Activated CD4-positive, alpha-beta T cell treated with anti-CD3 and anti-CD28 coated beads for 1 hour (primary cell): ENCODE measurements around the gene AQP6.

Experiments
- DNase-seq: peaks from one replicate; pipeline ENCODE4 v3.0.0-alpha.2; 2020

Gene AQP6, protein sequence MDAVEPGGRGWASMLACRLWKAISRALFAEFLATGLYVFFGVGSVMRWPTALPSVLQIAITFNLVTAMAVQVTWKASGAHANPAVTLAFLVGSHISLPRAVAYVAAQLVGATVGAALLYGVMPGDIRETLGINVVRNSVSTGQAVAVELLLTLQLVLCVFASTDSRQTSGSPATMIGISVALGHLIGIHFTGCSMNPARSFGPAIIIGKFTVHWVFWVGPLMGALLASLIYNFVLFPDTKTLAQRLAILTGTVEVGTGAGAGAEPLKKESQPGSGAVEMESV

DNA sequence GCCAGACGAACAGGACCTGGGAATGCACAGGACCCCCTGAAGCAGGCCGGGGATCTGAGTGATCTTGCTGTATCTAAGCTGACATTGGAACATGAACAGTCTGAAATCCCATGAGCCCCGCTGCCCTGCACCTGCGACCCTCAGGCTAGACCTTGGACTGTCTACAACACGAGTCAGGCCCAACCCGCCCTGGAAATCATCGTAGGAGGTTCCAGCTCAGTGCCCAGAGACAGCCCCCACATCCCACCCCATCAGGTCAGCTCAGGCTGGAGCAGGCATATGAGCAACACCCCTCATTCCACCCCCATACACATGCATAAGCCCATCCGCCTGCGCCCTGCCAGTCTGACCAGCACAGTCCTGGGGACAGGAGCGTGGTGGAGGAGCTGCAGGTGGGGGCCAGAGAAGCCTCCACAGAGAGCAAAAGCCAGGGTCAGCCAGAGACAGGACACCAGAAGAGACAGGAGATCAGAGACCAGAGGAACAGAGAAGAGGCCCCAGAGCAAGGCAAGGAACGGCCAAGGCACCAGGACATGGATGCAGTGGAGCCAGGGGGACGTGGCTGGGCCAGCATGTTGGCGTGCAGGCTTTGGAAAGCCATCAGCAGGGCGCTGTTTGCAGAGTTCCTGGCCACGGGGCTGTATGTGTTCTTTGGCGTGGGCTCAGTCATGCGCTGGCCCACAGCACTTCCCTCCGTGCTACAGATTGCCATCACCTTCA, at the start of gene AQP6:
AQP6 (plus strand) TSS at position 307 of the 720 bp plus-strand sequence; CDS start at position 534, 227 bp downstream.
- DNase-seq = no peak

DNA sequence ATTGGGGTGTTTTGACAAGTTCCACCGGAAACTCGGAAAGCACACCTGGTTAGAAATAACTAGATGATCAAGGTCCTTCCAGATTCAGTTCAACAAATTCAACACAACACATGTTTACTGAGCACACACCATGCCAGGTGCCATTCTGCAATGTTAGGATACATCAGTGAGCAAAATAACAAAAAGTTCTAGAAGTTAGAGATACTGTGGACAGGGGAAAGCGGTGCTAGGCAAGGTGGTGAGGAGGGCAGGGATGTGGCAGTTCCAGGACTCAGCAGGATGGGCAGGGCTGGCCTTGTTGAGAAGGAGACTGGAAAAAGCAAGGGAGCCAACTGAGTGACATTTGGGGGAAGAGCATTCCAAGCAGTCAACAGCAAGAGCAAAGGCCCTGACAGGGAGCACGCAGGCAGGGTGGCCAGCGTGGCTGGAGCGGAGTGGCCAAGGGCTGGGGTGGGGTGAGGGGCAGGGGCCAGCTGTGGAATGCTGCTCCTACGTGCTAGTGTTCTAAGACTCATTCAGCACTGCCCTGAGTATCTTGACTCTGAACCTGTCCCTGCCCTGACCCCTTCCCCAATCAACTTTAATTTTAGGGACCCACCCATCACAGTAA, 49.6 kb upstream of the AQP6 start:
- DNase-seq = no peak

DNA sequence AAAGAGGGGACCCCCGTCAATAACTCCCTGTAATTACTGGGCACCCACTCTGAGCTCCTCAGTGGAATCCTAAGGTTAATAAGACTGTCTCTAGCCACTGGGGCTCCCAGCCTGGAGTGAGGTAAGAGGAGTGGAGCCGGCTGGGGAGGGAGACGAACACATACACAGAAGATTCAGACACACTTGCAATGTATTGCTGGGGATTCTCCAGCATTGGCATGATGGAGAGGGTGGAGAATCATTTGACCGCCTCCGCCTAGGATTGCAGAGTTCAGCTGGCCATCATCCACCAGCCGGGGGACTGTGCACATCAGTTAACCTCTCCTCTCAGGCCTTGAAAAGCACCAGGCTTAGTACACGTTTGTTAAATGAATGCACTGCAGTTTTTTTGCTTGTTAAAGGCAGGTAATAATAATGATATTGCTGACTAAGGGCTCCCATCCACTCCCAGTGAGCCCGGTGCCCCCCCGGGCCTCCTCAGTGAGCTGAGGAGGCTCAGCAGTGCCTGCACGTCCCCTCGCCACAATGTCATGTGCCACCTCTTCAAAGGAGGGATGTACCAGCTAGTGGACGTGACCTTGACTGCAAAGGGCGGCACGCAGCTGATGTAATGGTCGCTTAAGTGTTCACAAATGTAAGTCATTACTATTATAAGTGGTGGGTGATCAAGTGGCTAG, 48.7 kb upstream of the AQP6 start:
- no peak for DNase-seq

DNA sequence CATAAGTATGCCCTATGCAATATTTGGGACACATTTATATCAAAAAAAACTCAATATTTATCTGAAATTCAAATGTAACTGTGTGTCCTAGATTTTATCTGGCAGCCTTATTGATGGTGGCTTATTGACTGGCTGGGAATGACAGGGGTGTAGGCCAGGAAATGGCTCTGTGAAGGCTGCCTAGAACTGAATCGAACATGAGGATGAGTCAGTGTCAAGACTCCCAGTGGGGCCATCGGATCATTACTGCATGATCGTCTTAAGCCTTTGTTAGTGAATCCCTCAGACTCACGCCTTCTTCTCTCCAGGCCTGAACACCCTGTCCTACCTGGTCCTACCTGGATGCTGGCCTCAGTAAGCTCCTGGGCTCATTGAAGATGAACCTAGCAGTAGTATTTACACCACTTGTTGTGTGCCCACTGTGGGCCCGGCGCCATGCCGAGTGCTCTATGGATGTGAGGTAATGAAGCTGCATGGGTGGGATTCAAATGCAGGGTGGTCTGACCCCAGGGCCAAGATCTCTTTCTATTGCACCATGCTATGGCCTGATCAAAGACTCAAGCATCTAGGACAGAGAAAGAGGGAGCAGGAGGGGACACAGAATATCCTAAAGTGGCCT, 48.0 kb upstream of the AQP6 start:
- DNase-seq = no peak

DNA sequence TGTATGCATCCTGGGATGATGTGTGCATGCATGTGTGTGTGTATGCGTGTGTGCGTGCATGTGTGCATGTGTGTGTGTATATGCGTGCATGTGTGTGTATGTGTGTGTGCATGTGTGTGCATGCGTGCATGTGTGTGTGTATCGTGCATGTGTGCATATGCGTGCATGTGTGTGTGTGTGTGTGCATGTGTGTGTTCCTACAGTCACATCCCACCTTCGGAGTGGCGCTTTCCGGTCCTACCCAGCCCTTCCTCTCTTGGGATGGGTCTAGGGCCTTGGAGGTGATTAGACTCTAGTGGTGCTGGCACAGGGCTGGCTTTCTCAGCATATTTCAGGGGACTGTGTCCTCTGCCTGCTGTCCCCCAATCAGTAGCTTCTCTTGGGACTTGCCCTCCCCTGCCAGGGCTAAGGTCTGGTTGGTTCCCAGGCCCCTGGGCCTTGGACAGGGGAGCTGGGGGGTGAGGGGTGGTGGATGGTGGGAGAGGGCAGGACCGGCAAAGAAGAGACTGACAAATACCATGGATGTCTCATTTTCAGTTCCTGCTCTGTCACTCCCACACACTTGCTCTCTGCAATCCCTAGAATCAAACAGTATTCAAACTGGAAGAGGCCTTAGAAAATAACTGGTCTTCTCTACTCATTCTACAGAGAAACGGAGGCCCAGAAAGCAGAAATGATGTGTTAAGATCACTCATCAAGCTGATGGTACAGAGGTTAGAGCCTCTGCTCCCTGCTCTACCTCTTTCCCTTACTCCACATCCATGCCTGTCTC, 47.1 kb upstream of the AQP6 start:
- DNase-seq = no peak

DNA sequence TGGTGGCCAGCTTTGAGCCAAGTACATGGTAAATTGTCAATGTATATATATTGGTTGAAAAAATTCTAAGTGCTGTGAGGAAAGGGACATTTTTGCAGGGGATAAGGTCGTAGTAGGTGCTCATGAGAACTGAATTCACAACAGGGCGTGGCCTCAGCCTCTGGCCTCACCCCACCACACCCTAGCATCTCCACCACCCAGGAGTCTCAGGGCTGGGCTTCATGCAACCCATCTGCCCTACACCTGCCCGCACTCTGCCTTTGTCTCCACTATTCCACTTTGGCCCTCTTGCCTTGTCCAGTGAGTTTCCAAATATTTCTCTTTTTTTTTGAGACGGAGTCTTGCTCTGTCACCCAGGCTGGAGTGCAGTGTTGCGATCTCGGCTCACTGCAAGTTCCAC, 44.3 kb upstream of the AQP6 start:
- DNase-seq = no peak

DNA sequence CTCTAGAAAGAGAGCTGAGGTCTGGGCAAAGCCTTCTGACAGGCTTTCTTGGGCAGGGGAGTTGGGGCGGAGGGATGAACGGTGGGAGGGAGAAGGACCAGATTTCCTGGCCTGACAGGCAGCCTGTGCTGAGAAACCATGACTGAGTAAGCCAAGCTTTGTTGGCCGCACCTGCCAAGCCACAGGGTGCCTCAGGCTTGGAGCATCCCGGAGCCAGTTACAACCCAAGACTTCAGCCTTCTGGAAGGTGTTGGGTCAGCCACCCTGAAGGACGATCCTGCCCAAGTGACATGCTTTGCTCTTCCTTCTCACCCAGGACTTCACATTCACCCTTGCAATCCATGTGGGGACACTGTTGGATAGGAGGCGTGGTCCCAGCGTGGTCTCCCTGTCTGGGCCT, 43.2 kb upstream of the AQP6 start:
- DNase-seq = no peak

DNA sequence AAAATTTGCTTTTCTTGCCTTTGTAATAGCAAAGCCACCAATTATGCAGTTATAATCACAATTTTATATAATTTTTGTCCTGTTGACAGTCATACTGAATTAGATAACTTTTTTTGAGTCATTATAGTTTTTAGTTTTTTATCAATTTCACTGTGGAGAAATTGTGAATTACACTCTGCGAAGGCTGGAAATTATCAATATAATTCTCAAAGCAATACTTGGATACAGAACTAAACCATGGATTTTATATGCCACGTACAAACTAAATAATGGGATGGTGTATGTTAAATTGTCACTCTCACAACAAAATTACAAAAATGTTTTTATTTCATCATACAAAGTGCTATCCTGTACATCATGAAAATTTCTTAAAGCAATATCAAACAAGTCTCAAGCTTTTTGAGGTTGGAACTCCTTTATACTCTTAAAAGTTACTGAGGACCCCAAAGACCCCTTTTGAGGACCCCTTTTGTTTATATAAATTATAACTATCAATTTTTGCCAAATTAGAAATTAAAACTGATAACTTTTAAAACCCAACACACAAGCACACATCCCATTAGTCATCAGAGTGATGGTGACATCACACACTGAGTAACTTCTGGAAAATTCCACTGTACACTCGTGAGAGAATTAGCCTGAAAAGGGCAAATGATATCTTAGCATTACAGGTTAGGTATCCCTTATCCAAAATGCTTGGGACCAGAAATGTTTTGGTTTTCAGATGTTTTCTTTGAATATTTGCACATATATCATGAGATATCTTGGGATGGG, 42.0 kb upstream of the AQP6 start:
- DNase-seq = no peak

DNA sequence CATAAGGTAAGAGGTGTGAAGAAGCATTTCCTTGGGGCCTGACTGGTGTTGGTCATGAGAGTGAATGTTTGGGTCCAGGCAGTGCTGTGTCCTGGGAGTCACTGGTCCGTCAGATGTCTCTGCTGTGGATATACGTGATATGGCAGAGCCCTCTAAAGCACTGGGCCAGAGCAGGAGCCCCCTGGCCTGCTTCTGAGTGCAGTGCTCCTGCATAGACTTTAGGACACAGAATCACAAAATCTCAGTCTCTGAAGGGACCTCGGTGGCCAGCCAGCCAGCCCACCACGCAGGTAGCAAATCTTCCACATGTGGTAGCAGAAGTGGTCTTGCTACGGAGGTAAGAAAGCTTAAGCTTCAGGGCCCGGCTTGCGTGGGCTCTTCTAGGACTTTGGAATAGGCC, 40.7 kb upstream of the AQP6 start:
- no peak for DNase-seq

DNA sequence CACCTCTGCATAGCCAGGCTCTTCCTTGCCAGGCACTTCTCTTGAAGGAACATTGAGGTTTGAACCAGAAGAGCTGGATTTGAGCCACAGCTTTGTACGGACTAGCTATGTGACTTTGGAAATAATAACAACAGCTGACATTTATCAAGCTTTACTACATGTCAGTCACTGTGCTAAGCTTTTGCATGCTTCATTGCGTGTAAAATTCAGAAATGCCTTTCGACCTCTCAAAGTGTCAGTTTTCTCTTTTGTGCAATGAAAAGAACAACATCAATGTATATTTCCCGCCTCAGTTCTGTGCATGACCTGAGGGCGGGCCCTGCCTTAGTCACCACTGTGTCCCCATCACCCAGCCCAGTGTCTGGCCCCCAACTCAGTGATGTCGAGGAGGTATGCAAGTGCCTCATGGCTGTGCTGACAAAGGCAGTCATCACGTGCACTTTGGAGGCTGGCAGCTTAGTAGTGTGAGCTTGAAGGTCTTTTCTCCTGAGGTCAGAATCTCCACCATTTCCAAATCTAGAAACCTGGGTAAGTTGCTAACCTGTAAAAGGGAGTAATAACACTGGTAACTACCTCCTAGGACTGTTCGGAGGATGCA, 40.1 kb upstream of the AQP6 start:
- DNase-seq = no peak

DNA sequence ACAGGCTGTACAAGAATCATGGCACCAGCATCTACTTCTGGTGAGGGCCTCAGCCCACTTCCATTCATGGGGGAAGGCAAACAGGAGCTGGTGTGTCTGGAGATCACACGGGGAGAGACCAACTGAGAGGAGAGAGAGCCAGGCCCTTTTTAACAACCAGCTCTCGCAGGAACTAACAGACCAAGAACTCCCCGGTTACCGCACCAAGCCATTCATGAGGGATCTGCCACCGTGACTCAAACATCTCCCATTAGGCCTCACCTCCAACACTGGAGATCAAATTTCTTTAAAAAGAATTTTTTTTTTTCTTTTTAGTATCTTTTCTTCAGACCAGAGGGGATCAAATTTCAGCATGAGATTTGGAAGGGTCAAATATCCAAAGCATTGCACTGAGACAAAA, 39.0 kb upstream of the AQP6 start:
- DNase-seq = no peak

DNA sequence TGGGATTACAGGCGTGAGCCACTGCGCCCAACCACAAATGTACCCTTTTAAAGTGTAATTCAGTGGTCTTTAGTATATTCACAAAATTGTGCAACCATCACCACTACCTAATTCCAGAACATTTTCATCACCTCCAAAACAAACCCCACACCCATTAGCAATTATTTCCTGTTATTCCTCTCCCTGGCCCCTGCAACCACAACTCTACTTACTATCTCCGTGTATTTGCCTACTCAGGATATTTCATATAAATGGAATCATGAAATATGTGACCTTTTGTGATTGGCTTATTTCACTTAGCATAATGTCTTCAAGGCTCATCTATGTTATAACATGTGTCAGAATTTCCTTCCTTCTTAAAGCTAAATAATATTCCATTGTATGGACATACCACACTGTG, 38.2 kb upstream of the AQP6 start:
- DNase-seq = no peak

DNA sequence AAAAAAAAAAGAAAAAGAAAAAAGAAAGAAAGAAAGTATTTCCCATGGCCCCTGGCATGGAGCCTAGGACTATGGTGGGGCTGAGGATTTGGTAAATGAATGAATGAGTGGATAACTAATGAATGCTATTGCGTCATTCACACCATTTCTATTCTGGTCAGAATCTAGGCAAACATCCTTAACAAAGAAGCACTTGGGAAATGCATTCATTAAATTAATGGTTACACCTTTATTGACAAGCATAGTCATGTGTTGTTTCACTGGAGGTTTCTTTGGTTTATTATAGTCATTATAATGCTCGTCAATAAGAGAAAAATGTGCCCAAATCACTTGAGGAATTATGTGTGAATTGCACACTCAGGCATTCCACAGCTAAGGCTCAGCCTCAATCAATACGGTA, 35.8 kb upstream of the AQP6 start:
- DNase-seq = no peak

DNA sequence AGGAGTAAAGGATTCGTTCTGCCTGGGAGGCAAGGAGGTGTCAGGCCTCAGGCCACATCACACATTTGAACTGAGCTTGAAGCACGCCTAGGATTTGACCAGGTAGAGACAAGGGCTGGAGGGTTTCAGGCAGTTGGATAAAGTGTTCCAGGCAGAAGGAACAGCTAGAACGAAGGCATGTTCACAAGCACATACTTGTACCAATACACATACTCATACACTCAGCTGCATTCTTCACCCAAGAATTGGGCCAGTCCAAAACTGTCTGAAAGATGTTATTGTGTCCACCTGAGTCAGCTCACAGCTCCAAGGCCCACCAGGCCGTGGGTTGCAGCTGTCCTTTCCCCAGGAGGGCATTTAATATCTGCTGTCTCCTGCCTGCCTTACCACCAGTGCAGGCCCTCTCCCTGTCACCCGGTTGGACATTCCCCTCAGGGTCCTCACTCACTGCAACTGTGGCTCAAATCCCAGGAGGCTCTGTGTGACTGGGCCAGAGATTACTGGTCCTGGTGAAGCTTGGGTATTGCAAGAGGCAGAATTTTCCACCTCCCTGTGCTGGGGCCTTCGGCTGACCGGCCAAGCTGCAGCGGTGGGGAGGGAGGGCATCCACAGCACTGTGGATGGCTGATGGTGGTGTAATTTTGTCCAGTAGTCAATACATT, 35.0 kb upstream of the AQP6 start:
- no peak for DNase-seq

DNA sequence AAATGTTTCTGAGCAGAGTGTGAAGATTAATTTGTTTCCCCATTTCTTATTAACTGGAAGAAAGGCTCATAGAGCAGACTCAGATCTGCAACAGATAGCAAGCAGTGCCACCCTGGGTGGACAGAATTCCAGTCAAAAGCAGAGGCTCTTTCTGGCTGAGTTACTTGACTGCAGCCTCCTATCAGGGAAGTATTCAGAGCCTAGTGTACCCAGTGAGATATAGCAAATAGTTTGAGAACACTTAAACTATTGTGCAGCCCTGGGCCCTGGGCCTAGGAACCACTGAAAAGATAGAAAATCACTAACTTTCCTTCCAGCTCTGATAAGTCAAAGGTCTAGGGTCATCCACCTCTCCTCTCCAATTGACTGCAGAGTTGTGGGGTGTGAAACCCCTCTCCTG, 33.4 kb upstream of the AQP6 start:
- DNase-seq = no peak

DNA sequence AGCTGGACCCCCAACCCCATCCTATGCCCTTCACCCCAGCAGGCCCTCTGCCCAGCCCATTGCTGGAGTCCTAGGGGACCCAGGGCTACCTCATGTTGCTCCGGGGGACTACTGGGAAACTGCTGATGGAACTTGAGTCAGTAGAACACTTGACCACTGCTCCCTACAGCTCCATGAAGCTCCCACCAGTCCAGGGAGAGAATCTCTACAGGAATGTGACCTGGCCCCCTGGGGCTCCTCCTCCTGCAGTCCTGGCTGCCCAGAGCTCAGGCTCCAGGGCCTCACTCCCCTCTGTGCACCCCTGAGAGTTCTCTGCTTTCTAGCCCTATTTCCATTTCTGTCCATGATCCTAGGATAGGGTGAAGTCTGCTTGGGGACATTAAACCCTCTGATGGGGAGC, 33.0 kb upstream of the AQP6 start:
- no peak for DNase-seq

DNA sequence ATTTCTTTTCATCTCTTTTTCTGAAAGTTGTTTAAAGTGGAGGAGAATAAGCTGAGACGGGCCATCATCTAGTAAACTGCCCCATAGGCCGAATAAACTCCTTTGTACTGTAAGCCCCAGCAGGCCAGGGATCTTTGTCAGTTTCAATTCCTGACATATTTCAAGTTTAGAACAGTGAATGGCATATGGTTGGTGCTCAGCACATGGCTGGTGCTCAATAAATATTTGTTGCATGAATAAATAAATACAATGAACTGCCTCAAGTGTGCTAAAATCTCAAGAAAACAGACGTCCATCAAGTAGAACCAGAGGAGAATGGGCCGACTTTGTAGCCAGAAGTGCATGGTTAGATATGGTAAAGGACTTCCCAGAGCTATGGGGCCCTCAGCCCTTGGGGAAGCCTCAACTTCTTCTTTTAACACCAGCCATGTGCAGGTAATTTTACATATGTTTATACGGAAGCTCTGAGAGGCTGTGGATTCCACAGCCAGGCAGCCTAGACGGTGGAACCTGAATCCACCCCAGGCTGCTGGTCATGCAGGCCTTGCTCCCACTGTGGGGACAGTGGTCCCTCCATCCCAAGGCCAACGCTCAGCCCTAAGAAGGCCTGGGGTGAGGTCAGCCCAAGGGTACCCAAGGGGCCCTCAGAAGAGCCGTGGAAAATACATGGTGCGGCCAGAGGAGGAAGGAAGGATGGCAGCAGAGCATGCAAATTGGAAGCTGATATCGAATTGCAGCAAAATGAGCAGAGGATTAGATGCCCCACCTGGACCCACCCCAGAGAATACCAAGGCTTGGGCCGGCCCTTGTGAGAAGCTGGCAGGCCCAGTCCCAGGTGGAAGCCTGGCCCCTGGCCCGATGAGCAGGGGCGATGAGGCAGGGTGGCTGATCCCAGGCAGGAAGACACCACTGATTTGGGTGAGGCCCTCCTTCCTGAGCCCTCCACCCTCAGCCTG, 30.9 kb upstream of the AQP6 start:
- no peak for DNase-seq

DNA sequence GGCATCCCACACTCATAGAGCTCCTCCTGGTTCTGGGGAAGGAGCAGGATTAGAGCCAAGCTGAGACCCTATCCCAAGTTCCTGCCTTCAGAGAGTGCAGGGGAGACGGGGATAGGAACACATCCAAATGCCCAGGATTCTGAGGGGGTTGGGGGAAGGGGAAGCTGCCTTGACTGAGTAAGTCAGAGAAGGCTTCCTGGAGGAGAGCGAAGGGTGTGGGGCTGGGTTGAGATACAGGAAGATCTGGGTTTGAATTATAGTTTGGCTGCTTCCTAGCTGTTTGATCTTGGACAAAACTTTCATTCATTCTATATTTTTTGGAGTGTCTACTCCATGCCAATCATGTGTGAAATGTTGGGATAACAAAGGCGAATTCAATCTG, 30.2 kb upstream of the AQP6 start:
- DNase-seq = no peak

DNA sequence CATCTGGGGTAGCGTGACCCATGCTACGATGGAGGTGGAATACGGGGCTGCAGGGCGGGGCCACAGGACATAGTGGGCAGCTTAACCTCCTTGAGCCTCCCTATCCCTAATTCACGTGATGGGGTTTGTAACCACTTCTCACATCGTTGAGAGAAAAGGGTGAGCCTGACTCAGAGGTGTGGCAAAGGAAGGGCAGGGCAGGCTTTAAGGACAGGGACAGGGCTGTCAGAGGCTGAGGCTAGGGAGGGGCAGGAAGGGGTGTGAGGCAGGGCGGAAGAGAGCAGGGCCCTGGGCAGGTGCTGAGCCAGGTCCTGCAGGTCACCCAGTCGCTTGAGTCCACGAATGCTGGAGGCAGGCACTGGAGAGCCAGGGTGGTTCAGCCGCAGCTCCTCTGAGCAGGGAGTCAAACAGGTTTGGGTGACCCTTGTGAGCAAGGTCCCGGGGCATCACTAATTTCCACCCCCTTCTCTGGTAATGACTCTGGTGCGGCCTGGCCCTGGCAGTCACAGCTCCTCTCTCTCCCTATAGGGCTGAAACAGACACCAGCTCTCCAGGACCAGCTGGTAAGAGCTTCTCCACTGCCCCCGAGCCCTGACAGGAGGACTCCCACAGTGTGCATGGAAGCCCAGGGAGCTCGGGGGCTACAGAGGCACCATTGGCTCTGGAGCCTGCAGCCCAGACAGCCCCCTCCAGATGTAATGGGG, 29.7 kb upstream of the AQP6 start:
- DNase-seq = no peak
